ENCODE measurements around the gene FAM184B.

DNA sequence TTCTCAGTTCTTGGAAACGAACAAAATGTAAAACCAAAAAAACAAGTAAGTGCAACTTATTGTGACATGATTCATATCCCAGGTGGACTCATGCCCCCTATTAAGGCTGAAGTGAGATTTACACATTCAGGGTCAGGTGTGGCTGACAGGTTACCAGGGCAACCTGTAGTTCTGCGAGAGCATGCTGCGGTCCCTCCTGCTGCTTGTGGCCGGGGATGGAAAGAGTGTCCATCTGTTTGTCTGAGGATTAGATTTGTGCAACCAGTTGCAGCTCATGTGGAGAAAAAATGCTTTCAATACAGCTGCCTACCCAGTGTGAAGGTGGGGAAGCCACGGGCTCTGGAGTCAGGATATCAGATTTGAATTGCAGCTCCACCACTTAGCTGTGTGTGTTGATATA lies 78.8 kb downstream of the FAM184B start:
- no peak for TF ChIP-seq POLR2AphosphoS5 (IDR thresholded peaks at IDR 0.05; ENCODE audit: low read depth)
- TF ChIP-seq, protein P1, sequence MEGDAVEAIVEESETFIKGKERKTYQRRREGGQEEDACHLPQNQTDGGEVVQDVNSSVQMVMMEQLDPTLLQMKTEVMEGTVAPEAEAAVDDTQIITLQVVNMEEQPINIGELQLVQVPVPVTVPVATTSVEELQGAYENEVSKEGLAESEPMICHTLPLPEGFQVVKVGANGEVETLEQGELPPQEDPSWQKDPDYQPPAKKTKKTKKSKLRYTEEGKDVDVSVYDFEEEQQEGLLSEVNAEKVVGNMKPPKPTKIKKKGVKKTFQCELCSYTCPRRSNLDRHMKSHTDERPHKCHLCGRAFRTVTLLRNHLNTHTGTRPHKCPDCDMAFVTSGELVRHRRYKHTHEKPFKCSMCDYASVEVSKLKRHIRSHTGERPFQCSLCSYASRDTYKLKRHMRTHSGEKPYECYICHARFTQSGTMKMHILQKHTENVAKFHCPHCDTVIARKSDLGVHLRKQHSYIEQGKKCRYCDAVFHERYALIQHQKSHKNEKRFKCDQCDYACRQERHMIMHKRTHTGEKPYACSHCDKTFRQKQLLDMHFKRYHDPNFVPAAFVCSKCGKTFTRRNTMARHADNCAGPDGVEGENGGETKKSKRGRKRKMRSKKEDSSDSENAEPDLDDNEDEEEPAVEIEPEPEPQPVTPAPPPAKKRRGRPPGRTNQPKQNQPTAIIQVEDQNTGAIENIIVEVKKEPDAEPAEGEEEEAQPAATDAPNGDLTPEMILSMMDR (conservative IDR thresholded peaks at IDR 0.05; ENCODE audit: low read depth in 2 of 2) = no peak
- TF ChIP-seq JUNB (IDR thresholded peaks at IDR 0.05; ENCODE audit: unreplicated experiment) = no peak
- no peak for TF ChIP-seq EZH2 (IDR thresholded peaks at IDR 0.05; ENCODE audit: low read depth, unreplicated experiment)

Measured in GM23338 (cell line).